GM12878 (cell line): ENCODE measurements around the gene PLTP. TPM values are rescaled to one million over a fixed set of nuclear protein-coding genes. Genes with fewer than 3 reads are reported as not detected.

ENCODE experiments used
- EED ChIP-seq: sonication (generic); IDR thresholded peaks from 2 replicates; pipeline ENCODE4 v1.6.1; 2016; ENCODE audit warnings: antibody characterized with exemption, low read depth
- GABPA ChIP-seq: IDR thresholded peaks from 2 replicates; pipeline ENCODE4 v1.6.1; 2014; ENCODE audit warnings: antibody characterized with exemption, low read depth, mild to moderate bottlenecking, inconsistent platforms
- KAT2A ChIP-seq: conservative IDR thresholded peaks from 2 replicates; pipeline ENCODE4 v1.6.1; 2011; ENCODE audit warnings: low read depth, low read length; ENCODE audit not compliant: control insufficient read depth
- MXI1 ChIP-seq: fragments of 150-350 bp; IDR thresholded peaks from 2 replicates; pipeline ENCODE4 v1.6.1; 2011; ENCODE audit warnings: low read depth, mild to moderate bottlenecking, inconsistent platforms, low read length, improper control_type of control experiment
- NFYA ChIP-seq: IDR thresholded peaks from 2 replicates; pipeline ENCODE4 v1.6.1; 2011; ENCODE audit warnings: low read depth, mild to moderate bottlenecking, low read length, improper control_type of control experiment, borderline replicate concordance
- NR2C1 ChIP-seq: fragments of 450-650 bp; IDR thresholded peaks from 2 replicates; pipeline ENCODE4 v1.6.1; 2017; ENCODE audit warnings: antibody characterized with exemption, mild to moderate bottlenecking, moderate library complexity
- PAX8 ChIP-seq: fragments of 450-650 bp; IDR thresholded peaks from 2 replicates; pipeline ENCODE4 v1.6.1; 2017; ENCODE audit warnings: mild to moderate bottlenecking, moderate library complexity
- PBX3 ChIP-seq: IDR thresholded peaks from 2 replicates; pipeline ENCODE4 v1.6.1; 2011; ENCODE audit warnings: mild to moderate bottlenecking, low read depth, low read length, moderate library complexity; ENCODE audit not compliant: insufficient replicate concordance
- SMAD1 ChIP-seq: fragments of 450-650 bp; IDR thresholded peaks from 2 replicates; pipeline ENCODE4 v1.6.1; 2018; ENCODE audit warnings: mild to moderate bottlenecking, low read depth; ENCODE audit not compliant: partially characterized antibody
- SMC3 ChIP-seq: IDR thresholded peaks from 2 replicates; pipeline ENCODE4 v1.6.1; 2011; ENCODE audit warnings: low read length, improper control_type of control experiment, borderline replicate concordance
- SUZ12 ChIP-seq: fragments of 200-600 bp; sonication (generic); IDR thresholded peaks from one replicate; pipeline ENCODE4 v1.6.1; 2018; ENCODE audit warnings: antibody characterized with exemption, mild to moderate bottlenecking; ENCODE audit not compliant: unreplicated experiment
- TBL1XR1 ChIP-seq: IDR thresholded peaks from 2 replicates; pipeline ENCODE4 v1.6.1; 2012; ENCODE audit warnings: low read depth, low read length, improper control_type of control experiment
- USF2 ChIP-seq: IDR thresholded peaks from 2 replicates; pipeline ENCODE4 v1.6.1; 2011; ENCODE audit warnings: low read depth, low read length, improper control_type of control experiment, borderline replicate concordance
- WRNIP1 ChIP-seq: IDR thresholded peaks from 2 replicates; pipeline ENCODE4 v1.6.1; 2011; ENCODE audit warnings: low read depth, low read length, improper control_type of control experiment, borderline replicate concordance
- YBX1 ChIP-seq: fragments of 450-650 bp; IDR thresholded peaks from 2 replicates; pipeline ENCODE4 v1.6.1; 2016; ENCODE audit warnings: antibody characterized with exemption
- ZNF217 ChIP-seq: fragments of 450-650 bp; IDR thresholded peaks from 2 replicates; pipeline ENCODE4 v1.6.1; 2017; ENCODE audit warnings: antibody characterized with exemption, mild to moderate bottlenecking
- ZNF592 ChIP-seq: fragments of 450-650 bp; IDR thresholded peaks from 2 replicates; pipeline ENCODE4 v1.6.1; 2017; ENCODE audit warnings: mild to moderate bottlenecking, moderate library complexity
- polyA plus RNA-seq, 11 experiments: library from polyadenylated mRNA; depleted of rRNA in 4 of 11; unstranded in 6 of 11; stranded (reverse) in 5 of 11; fragments of >200 nt; fragmentation: Nextera tagmentation in 4 of 11; fragmentation: Illumina TruSeq in 1 of 11; extraction: Ambion mirVana in 4 of 11; extraction: Trizol in 1 of 11; gene quantifications; 1 replicate in 1 of 11; 2 replicates in 10 of 11; pipeline versions ENCODE4 v1.2.1 to v1.2.3, GENCODE V29; 2011 to 2016; ENCODE audit warnings: inconsistent platforms in 2 of 11, missing spikeins in 2 of 11, low read depth in 1 of 11
- total RNA-seq, 4 experiments: library from RNA; depleted of rRNA in 3 of 4; stranded (reverse); fragments of >200 nt in 3 of 4; fragmentation: Illumina TruSeq in 1 of 4; extraction: Trizol in 1 of 4; gene quantifications; 2 replicates each; pipeline versions ENCODE4 v1.2.1 to v1.2.3, GENCODE V29; 2013 to 2021
- TF ChIP-seq, protein P1 (sequence below): IDR thresholded peaks from 2 replicates; pipeline ENCODE4 v1.6.1; 2011; ENCODE audit warnings: borderline replicate concordance, low read depth, mild to moderate bottlenecking, moderate library complexity, mixed read lengths, low read length; ENCODE audit not compliant: insufficient read depth; ENCODE audit errors: extremely low read length
- TF ChIP-seq, protein P2 (sequence below): IDR thresholded peaks from 2 replicates; pipeline ENCODE4 v1.6.1; 2012; ENCODE audit warnings: low read length, inconsistent platforms

PLTP gene
- total and polyA plus RNA-seq, 10 of the 15 experiments (the other 5 are each of a cell fraction or from before 2014, with no cell fraction given), result 1.6 to 17.0 (median 7.6) TPM

DNA sequence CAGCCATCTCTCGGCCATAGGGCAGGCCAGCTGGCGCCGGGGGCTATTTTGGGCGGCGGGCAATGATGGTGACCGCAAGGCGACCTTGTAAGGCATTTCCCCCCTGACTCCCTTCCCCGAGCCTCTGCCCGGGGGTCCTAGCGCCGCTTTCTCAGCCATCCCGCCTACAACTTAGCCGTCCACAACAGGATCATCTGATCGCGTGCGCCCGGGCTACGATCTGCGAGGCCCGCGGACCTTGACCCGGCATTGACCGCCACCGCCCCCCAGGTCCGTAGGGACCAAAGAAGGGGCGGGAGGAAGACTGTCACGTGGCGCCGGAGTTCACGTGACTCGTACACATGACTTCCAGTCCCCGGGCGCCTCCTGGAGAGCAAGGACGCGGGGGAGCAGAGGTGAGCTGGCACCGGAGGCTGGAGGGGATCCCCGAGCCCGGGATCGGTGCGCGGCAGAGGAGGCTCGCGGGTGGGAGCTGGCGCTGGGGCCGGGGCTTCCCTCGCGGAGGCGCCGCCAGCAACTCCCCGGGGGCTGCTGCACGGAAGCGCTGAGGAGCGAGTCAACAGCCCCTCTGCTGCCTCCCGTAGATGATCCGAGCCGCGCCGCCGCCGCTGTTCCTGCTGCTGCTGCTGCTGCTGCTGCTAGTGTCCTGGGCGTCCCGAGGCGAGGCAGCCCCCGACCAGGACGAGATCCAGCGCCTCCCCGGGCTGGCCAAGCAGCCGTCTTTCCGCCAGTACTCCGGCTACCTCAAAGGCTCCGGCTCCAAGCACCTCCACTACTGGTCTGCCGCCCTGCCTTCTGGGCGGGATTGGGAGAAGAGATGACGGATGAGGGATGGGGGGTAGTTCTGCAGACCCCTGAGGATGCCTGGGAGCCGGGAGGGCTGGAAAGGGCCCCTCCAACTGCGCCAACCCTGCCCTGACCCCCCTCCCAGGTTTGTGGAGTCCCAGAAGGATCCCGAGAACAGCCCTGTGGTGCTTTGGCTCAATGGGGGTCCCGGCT is 20.7 kb downstream of the PLTP start, which contains the start of the genes CTSA and NEURL2 (continued):
- TF ChIP-seq USF2 (peak; percentile 99), EED (0 out of 2 replicates have a peak, but pooled peaks have one; percentile 13), NR2C1 (peak; percentile 80), MXI1 (peak; percentile 91), YBX1 (no peak), NFYA (no peak), SUZ12 (no peak), TBL1XR1 (peak; percentile 78; the same call in 1 of the 2 replicates), SMAD1 (no peak), PBX3 (peak; percentile 5), ZNF217 (no peak), KAT2A (no peak), WRNIP1 (no peak), GABPA (no peak), PAX8 (no peak), ZNF592 (no peak), SMC3 (no peak)
- TF ChIP-seq, protein P1, sequence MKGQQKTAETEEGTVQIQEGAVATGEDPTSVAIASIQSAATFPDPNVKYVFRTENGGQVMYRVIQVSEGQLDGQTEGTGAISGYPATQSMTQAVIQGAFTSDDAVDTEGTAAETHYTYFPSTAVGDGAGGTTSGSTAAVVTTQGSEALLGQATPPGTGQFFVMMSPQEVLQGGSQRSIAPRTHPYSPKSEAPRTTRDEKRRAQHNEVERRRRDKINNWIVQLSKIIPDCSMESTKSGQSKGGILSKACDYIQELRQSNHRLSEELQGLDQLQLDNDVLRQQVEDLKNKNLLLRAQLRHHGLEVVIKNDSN, result peak; percentile 99
- TF ChIP-seq, protein P2, sequence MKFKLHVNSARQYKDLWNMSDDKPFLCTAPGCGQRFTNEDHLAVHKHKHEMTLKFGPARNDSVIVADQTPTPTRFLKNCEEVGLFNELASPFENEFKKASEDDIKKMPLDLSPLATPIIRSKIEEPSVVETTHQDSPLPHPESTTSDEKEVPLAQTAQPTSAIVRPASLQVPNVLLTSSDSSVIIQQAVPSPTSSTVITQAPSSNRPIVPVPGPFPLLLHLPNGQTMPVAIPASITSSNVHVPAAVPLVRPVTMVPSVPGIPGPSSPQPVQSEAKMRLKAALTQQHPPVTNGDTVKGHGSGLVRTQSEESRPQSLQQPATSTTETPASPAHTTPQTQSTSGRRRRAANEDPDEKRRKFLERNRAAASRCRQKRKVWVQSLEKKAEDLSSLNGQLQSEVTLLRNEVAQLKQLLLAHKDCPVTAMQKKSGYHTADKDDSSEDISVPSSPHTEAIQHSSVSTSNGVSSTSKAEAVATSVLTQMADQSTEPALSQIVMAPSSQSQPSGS, result no peak
